Kidney (tissue), 14 donors: ENCODE results near the gene PPA2. TPM values are rescaled to one million over a fixed set of nuclear protein-coding genes. Genes with fewer than 3 reads are reported as not detected.

Experiments
- DNase-seq, 5 donors: peaks; one replicate each; pipeline ENCODE4 v3.0.0-alpha.2; 2013 to 2020
- FAIRE-seq: peaks from 2 replicates; lab custom pipeline; 2012; peaks lifted over from hg19 to GRCh38; lab: Jason Lieb, UNC
- H3K27ac ChIP-seq, 2 donors: one replicate each; pipeline ENCODE4 v1.7.0; 2013; ENCODE audit warnings: low read depth in 2 of 2, low read length in 2 of 2, inconsistent platforms in 1 of 2
- H3K27me3 ChIP-seq: one replicate; pipeline ENCODE4 v1.7.1; 2013; ENCODE audit warnings: low read length, inconsistent platforms; ENCODE audit not compliant: control insufficient read depth, insufficient read depth
- H3K36me3 ChIP-seq, 3 donors: one replicate each; pipeline versions ENCODE4 v1.7.0 to v1.7.1; 2013; ENCODE audit warnings: low read length in 3 of 3, control low read depth in 1 of 3, inconsistent platforms in 1 of 3; ENCODE audit not compliant: insufficient read depth in 3 of 3, control insufficient read depth in 2 of 3
- H3K4me1 ChIP-seq, 3 donors: one replicate each; pipeline versions ENCODE4 v1.7.0 to v1.7.1; 2013; ENCODE audit warnings: low read length in 3 of 3, inconsistent platforms in 1 of 3, low read depth in 1 of 3; ENCODE audit not compliant: control insufficient read depth in 2 of 3, insufficient read depth in 2 of 3
- H3K4me3 ChIP-seq, 3 donors: one replicate each; pipeline versions ENCODE4 v1.7.0 to v1.8.1; 2013; ENCODE audit warnings: low read length in 3 of 3, control low read depth in 1 of 3, inconsistent platforms in 1 of 3
- H3K9ac ChIP-seq, 3 donors: one replicate each; pipeline versions ENCODE4 v1.7.0 to v1.7.1; 2013; ENCODE audit warnings: low read length in 3 of 3, control low read depth in 1 of 3, inconsistent platforms in 1 of 3
- H3K9me3 ChIP-seq, 3 donors: one replicate each; pipeline versions ENCODE4 v1.7.0 to v1.7.1; 2013; ENCODE audit warnings: low read length in 3 of 3, control low read depth in 1 of 3, inconsistent platforms in 1 of 3; ENCODE audit not compliant: control insufficient read depth in 2 of 3, insufficient read depth in 1 of 3
- CTCF ChIP-seq: IDR thresholded peaks from 3 replicates; pipeline ENCODE4 v1.5.1; 2012; ENCODE audit warnings: mild to moderate bottlenecking, moderate library complexity, borderline replicate concordance; ENCODE audit not compliant: insufficient read depth; ENCODE audit errors: extremely low read depth
- intact Hi-C: fragments of 100-400 bp; cut with DNase I; formaldehyde crosslinking; loops from one replicate; pipeline ENCODE4 v1.11.1; 2022
- polyA plus RNA-seq: library from polyadenylated mRNA; stranded (reverse); fragments of 350-450 nt; fragmentation: Illumina TruSeq; extraction: RNeasy Lipid Tissue Mini Kit (QIAGEN cat#74804); gene quantifications from one replicate; pipeline ENCODE4 v1.2.3, GENCODE V29; 2014; ENCODE audit warnings: low read depth, low replicate concordance; ENCODE audit not compliant: insufficient read depth
- total RNA-seq: library from RNA; stranded (reverse); fragmentation: NEBNext Ultra II Directional; extraction: Animal tissue kit (Norgen Biotek cat#: 25700); gene quantifications from one replicate; pipeline ENCODE4 v1.2.1, GENCODE V29; 2021
- donor health status: control.
- donor health status: control.
- donor health status: control.
- donor health status: control.
- donor health status: control.
- donor health status: DM: yes; HTN: yes; CAD: no.
- donor health status: Normal renal cell carcinoma (clear cell type).

Gene PPA2
- total and polyA plus RNA-seq, 2 donors from 2014 or later = 84.9 to 193 TPM

DNA sequence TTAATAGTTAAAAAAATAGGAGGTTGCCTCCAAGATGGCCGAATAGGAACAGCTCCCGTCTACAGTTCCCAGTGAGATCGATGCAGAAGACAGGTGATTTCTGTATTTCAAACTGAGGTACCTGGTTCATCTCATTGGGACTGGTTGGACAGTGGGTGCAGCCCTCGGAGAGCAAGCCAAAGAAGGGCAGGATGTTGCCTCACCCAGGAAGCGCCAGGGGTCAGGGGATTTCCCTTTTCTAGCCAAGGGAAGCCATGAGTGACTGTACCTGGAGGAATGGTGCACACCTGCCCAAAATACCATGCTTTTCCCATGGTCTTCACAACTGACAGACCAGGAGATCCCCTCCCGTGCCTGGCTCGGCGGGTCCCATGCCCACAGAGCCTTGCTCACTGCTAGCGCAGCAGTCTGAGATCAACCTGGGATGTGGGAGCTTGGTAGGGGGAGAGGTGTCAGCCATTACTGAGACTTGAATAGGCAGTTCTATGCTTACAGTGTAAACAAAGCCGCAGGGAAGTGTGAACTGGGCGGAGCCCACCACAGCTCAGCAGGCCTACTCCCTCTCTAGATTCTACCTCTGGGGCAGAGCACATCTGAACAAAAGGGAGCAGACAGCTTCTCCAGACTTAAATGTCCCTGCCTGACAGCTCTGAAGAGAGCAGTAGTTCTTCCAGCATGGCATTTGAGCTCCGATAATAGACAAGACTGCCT, 47.5 kb downstream of the PPA2 start:
- no peak for FAIRE-seq
- Histone ChIP-seq H3K9me3 (peaks cover 0 to 6% (median 0%) of the 10 kb centered on the region in 3 donors), H3K27me3 (no peaks in the 10 kb centered on the region), H3K9ac (no peak overlapping the region), H3K4me1 (no peaks in the 10 kb centered on the region), H3K36me3 (no peaks in the 10 kb centered on the region), H3K4me3 (no peak overlapping the region), H3K27ac (no peak overlapping the region)
- no peak for TF ChIP-seq CTCF
- DNase-seq = no peak
- intact Hi-C loops = no loop called here

- Histone ChIP-seq H3K27me3 (no peaks in the 10 kb centered on the region), H3K9me3 (peaks cover 0 to 6% (median 0%) of the 10 kb centered on the region in 3 donors), H3K36me3 (no peaks in the 10 kb centered on the region), H3K9ac (no peak overlapping the region), H3K27ac (no peak overlapping the region), H3K4me1 (no peaks in the 10 kb centered on the region), H3K4me3 (no peak overlapping the region)
- TF ChIP-seq CTCF = no peak
- no peak for DNase-seq
- intact Hi-C loops = no loop called here
- FAIRE-seq = peak; percentile 49
Observed at GRCh38 chr4:105422207-105422920, 51.5 kb downstream of the PPA2 start.

DNA sequence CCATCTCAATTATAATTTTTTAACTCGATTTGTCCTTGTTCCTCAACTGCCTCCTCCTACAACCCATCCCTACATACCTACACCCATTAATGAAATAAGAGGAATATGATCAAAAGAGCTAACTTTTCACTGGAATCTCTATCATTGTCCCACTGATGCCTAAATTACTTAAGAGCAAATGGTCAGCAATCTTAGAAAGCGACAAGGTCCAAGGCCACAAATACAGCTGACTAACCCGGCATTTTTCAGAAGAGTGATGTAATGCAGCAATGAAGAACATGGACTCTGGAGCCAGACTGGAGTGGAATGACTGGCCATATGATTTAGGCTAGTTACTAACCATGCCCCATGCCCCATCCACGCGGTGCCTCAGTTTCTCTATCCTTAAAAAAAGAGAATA, 56.2 kb downstream of the PPA2 start:
- H3K27ac ChIP-seq = no peak overlapping the region
- no peak overlapping the region for H3K4me3 ChIP-seq
- peaks cover 0 to 2% (median 0%) of the 10 kb centered on the region in 3 donors for H3K36me3 ChIP-seq
- DNase-seq = no peak
- H3K9ac ChIP-seq = no peak overlapping the region
- no peaks in the 10 kb centered on the region for H3K27me3 ChIP-seq
- no peaks in the 10 kb centered on the region for H3K4me1 ChIP-seq
- intact Hi-C loops = no loop called here
- H3K9me3 ChIP-seq = no peaks in the 10 kb centered on the region
- FAIRE-seq = no peak
- no peak for TF ChIP-seq CTCF
